Measurements from ENCODE around the gene LCN12.

The LCN12 gene

DNA sequence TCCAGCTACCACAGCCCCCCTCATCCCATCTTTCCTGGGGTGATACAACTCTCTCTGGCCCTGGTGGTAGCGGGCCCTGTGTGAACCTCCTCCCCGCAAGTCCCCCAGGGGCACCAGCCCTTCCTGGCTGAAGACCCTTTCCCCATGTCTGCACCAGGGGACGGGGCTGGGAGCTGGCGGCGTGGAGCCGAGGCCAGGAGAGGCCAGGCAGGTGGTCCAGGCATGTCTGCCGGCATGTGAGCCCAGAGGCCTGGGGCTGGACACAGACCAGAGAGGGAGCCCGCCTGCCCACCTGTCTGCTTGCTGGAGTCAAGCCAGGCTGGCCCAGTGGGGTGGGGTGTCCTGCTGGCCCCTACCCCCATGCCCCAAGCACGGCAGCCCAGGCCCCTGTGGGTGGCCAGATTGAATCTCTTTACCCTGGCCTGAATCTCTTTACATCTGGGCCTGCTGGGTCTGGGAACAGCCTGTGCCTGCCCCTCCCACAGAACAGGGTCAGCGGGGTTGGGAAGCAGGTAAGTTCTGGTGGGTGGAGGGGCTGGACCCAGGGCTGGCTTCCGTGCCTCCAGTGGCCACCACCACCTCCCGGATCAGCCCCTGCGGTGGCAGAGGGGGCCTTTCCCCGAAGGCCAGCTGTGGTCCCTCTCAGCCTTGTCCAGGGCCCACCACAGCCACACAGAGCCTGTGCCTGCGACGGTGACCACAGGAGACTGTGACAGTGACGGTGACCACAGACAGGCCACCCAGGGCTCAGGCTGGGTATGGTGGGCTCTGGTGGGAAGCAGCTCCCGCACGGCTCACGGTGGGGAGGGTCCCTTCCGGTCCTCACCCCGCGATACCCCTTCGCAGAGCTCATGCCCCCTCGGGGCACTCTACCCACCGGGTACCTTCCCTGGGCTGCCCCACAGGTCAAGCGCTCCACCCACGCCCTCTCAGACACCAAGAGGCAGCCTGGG lies 7.1 kb downstream of the LCN12 start:
- no peak for DNase-seq

- DNase-seq = no peak
These were observed 8.3 kb downstream of the LCN12 start for GRCh38 chr9:136960212-136960937.

- DNase-seq = no peak
These were observed 8.8 kb downstream of the LCN12 start for GRCh38 chr9:136960938-136961275.

- no peak for DNase-seq
These were observed 9.4 kb downstream of the LCN12 start for GRCh38 chr9:136961279-136962065.

DNA sequence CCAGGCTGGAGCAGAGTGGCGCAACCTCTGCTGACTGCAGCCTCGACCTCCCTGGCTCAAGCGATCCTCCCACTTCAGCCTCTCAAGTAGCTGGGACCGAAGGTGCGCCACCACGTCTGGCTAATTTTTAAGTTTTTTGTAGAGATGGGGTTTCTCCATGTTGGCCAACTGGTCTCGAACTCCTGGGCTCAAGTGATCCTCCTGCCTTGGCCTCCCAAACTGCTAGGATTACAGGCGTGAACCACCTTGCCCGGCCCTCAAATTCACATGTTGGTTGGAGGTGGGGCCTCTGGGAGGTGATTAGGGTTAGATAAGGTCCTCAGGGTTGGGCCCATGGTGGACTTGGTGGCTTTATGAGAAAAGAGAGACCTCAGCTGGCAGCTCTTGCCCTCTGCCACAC lies 10.1 kb downstream of the LCN12 start:
- DNase-seq = no peak

DNA sequence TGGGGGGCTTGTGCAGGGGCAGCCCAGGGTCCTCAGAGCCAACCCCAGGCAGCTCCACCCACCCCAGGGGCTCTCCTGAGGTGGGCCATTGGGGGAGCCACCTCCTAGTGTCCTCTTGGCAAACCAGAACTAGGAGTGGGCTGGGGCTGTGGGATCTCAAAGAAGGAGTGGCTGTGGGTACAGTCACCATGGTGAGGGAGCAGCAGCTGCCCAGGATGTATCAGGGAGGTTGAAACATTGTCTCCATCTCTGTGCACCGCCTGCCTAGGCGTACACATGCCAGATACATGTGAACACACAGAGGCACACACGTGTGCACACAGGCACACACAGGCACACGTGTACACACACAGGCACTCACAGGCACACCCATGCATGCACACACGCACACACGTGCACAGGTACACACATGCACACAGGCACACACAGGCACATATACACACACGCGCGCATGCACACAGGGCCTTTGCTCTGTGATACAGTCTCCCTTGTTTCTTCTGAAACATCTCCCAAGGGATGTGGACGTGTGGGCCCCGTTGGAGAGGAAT lies 10.7 kb downstream of the LCN12 start:
- no peak for DNase-seq

- no peak for DNase-seq
These were observed 11.3 kb downstream of the LCN12 start for GRCh38 chr9:136963341-136963740.

DNA sequence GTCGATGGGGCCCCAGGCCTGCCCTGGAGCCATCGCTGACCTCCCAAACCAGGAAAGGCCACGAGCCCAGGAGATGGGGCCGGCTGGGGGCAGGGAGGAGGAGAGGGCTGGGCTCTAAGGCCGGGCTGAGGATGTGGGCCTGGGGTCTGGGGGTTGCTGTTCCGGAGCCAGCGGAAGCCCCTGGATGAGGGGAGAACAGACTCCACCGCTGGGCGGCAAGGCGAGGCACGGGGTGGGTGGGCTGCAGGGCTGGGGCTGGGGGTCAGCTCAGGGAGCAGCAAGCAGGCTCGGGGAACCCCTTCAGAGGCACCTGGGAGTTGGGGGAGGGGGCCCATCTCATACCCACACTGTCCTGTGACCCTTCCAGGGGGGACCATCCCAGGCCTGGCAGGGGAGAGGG lies 11.7 kb downstream of the LCN12 start:
- DNase-seq = no peak

DNA sequence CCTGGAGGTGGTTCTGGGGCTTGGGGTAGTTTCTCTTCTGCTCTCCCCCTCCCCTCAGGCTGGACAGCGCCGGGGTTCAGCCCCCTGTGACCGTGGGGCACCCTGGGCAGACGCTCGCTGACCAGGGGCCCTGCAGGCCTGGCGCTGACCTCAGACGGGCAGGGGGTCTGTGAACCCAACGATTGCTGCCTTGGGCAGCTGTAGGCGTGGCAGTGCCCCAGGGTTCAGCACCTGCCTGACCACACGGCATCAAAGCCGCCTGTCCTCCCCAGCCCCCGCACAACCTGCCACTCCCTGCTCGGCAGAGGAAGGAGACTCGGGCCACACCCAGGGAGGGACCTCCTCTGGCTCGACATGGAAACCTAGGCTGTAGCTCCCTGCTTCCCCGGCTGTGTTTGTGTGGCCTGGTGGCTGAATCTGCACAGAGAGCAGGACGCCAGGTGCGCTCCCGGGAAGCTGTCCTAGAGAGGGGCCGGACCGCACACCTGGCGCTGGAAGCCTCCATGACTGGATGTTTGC lies 12.2 kb downstream of the LCN12 start:
- DNase-seq = no peak

DNA sequence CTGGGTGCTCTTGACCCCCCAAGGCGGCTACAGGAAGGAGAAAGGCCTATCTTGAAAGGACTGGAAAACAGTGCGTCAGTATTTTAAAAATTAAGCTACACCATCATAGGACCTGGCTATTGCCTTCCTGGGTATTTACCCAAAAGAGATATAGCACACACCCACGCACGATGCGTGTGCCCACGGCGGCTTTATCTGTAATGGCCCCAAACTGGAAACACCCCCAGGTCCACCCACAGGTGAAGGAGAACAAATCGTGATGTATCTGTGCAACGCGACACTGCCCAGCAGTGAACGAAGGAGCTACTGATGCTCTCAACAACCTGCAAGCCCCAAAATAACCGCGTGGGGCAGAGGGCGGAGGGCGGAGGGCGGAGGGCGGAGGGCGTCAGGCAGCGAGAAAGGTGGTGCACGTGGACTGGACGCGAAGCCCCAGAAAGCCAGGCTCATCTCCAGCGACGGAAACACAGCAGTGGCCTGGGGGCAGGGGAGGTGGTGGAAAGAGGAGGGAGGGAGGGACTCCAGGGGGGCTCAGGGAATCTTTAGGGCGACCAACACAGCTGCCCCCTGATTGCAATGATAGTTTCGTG lies 12.9 kb downstream of the LCN12 start:
- no peak for DNase-seq

DNA sequence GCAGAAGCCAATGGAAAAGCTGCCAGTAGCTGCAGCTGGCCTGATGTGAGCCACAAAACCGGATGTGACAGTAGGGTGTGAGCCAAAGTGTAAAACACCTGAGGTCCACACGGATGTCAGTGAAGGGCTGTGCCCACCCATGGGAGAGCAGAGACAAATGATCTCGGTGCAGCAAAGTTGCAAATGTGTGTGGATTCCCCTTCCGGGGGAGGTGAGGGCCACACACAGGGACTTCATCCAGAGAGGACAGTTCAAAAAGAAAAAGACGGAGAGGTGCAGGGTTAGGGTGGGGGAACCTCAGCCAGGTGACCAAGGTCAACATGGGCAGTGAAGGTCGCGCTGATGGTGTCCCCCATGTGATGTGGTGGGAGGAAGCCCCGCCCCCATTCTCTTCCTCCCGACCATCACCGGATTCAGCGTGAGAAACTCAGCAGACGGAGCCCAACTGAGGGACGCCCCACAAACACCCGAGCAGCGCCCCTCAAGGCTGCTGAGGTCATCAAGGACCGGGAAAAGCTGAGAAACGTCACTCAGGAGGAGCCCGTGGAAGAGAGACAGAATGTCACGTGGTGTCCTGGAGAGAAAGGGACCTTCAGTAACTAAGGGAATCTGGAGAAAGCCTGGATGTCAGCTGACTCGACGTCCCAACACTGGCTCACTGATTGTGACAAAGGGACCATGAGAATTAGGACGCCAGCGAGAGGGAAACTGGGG lies 13.9 kb downstream of the LCN12 start:
- no peak for DNase-seq

- no peak for DNase-seq
These were observed 16.5 kb downstream of the LCN12 start for GRCh38 chr9:136968333-136969127.

DNA sequence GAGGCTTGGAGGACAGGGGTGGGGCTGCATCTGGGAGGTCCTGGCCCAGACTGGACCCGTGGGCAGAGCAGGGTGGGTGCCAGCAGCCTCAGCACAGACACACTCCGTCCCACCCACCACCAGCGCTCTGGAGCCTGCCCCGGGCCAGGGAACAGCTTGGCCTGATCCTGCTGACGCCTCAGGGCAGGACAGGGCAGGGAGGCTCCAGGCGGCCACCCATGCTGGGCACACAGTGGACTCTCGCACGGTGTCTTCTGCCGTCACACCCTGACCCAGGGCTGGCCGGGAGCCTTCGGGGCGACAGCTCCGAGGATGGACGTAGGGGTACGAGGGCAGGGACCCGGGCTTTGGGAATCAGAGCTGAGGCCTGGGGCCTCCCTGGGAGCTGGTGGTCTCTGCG lies 17.1 kb downstream of the LCN12 start:
- no peak for DNase-seq

GRCh38 chr9:136969774-136970173 lies 17.7 kb downstream of the LCN12 start:
- no peak for DNase-seq

DNA sequence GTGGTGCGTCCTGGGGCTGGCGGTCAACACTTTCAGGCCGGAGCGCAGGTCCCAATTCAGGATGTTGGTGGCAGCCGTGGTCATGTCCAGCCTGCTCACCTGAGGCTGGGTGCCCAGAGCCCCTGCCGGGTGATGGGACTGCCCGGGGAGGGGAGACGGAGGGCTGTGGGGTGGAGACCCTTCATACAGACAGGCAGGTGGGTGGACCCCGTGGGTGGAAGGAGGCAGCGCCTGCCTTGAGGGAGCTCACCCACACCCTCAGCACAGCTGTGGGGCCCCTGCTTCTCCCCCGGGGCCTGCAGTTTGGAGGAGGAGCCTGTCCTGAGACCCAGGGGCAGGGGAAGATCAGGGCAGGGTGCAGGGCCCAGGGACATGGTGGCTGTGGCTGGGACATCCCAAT lies 18.3 kb downstream of the LCN12 start:
- DNase-seq = no peak

- no peak for DNase-seq
These were observed 19.7 kb downstream of the LCN12 start for GRCh38 chr9:136971746-136972145.

- DNase-seq = no peak
These were observed 20.3 kb downstream of the LCN12 start for GRCh38 chr9:136972335-136972734.

- DNase-seq = no peak
These were observed 20.7 kb downstream of the LCN12 start for GRCh38 chr9:136972743-136973142.

- DNase-seq = no peak
These were observed 21.8 kb downstream of the LCN12 start for GRCh38 chr9:136973618-136974617.
